Spleen (tissue), 7 donors: ENCODE data around the gene TAF5.

Experiments used
- POLR2AphosphoS5 ChIP-seq, 3 donors: sonication (generic); formaldehyde crosslinking; IDR thresholded peaks; one replicate each; pipeline ENCODE4 v1.5.1; 2017; ENCODE audit warnings: antibody characterized with exemption in 3 of 3
- TF ChIP-seq, protein P1 (sequence below), 11 experiments: fragments of 200-600 bp in 7 of 11; fragments of 450-650 bp in 4 of 11; sonication (generic) in 4 of 11; IDR thresholded peaks in 8 of 11; conservative IDR thresholded peaks in 3 of 11; 1 replicate in 7 of 11; 2 replicates in 4 of 11; pipeline versions ENCODE4 v1.4.0 to v1.8.0; 2016 to 2021; ENCODE audit warnings: antibody characterized with exemption in 11 of 11, inconsistent platforms in 4 of 11, mild to moderate bottlenecking in 1 of 11
- donor health status: DM: no; HTN: no; CAD: no; lungs with moderate emphysema.
- donor health status: DM: no; HTN: no; CAD: no.
- donor health status: DM: no; HTN: no; CAD: no.

GRCh38 chr10:103423748-103424147 is 56.0 kb downstream of the TAF5 start:
- TF ChIP-seq, protein P1, sequence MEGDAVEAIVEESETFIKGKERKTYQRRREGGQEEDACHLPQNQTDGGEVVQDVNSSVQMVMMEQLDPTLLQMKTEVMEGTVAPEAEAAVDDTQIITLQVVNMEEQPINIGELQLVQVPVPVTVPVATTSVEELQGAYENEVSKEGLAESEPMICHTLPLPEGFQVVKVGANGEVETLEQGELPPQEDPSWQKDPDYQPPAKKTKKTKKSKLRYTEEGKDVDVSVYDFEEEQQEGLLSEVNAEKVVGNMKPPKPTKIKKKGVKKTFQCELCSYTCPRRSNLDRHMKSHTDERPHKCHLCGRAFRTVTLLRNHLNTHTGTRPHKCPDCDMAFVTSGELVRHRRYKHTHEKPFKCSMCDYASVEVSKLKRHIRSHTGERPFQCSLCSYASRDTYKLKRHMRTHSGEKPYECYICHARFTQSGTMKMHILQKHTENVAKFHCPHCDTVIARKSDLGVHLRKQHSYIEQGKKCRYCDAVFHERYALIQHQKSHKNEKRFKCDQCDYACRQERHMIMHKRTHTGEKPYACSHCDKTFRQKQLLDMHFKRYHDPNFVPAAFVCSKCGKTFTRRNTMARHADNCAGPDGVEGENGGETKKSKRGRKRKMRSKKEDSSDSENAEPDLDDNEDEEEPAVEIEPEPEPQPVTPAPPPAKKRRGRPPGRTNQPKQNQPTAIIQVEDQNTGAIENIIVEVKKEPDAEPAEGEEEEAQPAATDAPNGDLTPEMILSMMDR (IDR thresholded peaks at IDR 0.05 in 8 of 11, conservative IDR thresholded peaks at IDR 0.05 in 3 of 11): no peak
- no peak for TF ChIP-seq POLR2AphosphoS5 (IDR thresholded peaks at IDR 0.05)
